AG04450 (cell line): ENCODE measurements around the gene HOXA2. TPM values are rescaled to one million over a fixed set of nuclear protein-coding genes. Genes with fewer than 3 reads are reported as not detected.

Source experiments
- CTCF ChIA-PET: fragments of 300-600, 350-600 bp; formaldehyde crosslinking; extraction: SDS; loops from one replicate; lab custom pipeline; 2022; ENCODE audit warnings: antibody characterized with exemption, inconsistent platforms; lab: Charles Lee
- POLR2A ChIA-PET: fragments of 350-600 bp; formaldehyde crosslinking; extraction: SDS; loops from one replicate; lab custom pipeline; 2021; ENCODE audit warnings: antibody characterized with exemption, inconsistent platforms; lab: Yijun Ruan, JAX
- DNase-seq: peaks from one replicate; pipeline ENCODE4 v3.0.0-alpha.2; 2011; ENCODE audit warnings: low read depth, low spot score
- H3K27ac ChIP-seq: one replicate; pipeline ENCODE4 v1.5.1; 2012; ENCODE audit warnings: low read depth, low read length, control low read depth
- H3K27me3 ChIP-seq: one replicate; pipeline ENCODE4 v1.6.0; 2012; ENCODE audit warnings: low read length; ENCODE audit not compliant: control insufficient read depth, insufficient read depth
- H3K4me3 ChIP-seq: 2 replicates; pipeline ENCODE4 v1.5.1; 2011; ENCODE audit warnings: mild to moderate bottlenecking, low read depth, low read length, control low read depth
- H3K9me3 ChIP-seq: 2 replicates; pipeline ENCODE4 v1.5.1; 2012; ENCODE audit warnings: low read length; ENCODE audit not compliant: control insufficient read depth, insufficient read depth
- polyA plus RNA-seq: library from polyadenylated mRNA; depleted of rRNA; stranded (reverse); fragments of >200 nt; gene quantifications from 2 replicates; pipeline ENCODE4 v1.2.3, GENCODE V29; 2011
- TF ChIP-seq, protein P1 (sequence below): IDR thresholded peaks from 2 replicates; pipeline ENCODE4 v1.5.1; 2011; ENCODE audit warnings: low read depth, low read length, control low read depth, inconsistent platforms

Gene HOXA2
- polyA plus RNA-seq, 1 experiment: 4.1 TPM

- Histone ChIP-seq H3K9me3 (no peaks in the 10 kb centered on the region), H3K27me3 (no peaks in the 10 kb centered on the region), H3K4me3 (peak overlapping the region; percentile 11; the same call in 1 of the 2 replicates), H3K27ac (peak overlapping the region; percentile 89)
- DNase-seq: no peak
- TF ChIP-seq, protein P1, sequence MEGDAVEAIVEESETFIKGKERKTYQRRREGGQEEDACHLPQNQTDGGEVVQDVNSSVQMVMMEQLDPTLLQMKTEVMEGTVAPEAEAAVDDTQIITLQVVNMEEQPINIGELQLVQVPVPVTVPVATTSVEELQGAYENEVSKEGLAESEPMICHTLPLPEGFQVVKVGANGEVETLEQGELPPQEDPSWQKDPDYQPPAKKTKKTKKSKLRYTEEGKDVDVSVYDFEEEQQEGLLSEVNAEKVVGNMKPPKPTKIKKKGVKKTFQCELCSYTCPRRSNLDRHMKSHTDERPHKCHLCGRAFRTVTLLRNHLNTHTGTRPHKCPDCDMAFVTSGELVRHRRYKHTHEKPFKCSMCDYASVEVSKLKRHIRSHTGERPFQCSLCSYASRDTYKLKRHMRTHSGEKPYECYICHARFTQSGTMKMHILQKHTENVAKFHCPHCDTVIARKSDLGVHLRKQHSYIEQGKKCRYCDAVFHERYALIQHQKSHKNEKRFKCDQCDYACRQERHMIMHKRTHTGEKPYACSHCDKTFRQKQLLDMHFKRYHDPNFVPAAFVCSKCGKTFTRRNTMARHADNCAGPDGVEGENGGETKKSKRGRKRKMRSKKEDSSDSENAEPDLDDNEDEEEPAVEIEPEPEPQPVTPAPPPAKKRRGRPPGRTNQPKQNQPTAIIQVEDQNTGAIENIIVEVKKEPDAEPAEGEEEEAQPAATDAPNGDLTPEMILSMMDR: no peak
- CTCF ChIA-PET: interaction anchor here (0.5 to 2.6 kb wide), 10 partner anchors 13 to 1367 kb away, joined by 3 to 26 read pairs (median 5); partner anchors contain the start of genes HOXA4 and HOXA5
- POLR2A ChIA-PET: interaction anchor here (0.6 to 3.3 kb wide), 11 partner anchors 8 to 1249 kb away, joined by 3 to 21 read pairs (median 7); partner anchors contain the start of gene HOXA5
Observed at GRCh38 chr7:27105301-27106031, 3.0 kb upstream of the HOXA2 start.

DNA sequence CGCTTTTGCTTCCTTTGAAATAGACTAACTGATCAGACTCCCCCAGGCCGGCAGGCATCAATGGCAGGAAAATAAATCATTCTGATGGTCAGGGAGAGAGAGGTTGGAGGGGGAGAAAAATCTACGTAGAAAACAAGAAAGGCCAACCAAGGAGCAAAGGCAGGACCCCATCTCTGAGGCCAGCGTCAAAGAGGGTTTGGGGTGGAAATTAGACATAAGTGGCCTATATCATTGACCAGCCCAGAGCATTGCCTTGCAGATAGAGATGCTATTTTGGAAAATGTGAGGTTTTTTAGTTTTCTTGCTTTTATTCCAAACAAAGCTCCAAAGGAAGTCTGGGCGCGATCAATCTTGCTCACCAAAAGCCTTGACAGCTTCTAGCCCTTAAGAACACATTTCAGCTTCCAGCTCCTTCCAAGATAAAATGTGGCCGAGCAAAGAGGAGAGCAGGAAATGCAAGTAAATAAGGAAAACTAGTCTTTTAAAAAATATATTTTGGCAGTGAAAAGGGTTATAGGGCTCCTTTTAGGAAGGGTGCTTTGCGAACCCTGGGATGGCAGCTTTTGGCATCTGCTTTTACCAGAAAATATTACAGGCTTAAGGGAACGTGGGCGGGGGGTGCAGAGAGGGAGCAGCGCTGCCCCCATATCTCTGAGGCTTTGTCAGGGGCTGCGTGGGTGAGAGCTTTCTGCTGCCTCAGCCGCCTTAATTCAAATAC lies 2.0 kb upstream of the HOXA2 start:
- H3K9me3 ChIP-seq: no peaks in the 10 kb centered on the region
- DNase-seq: no peak
- POLR2A ChIA-PET: interaction anchor here (0.6 to 3.3 kb wide), 9 partner anchors 7 to 1248 kb away, joined by 3 to 21 read pairs (median 9); partner anchors contain the start of gene HOXA5
- H3K27me3 ChIP-seq: no peaks in the 10 kb centered on the region
- H3K4me3 ChIP-seq: peak overlapping the region; percentile 20
- CTCF ChIA-PET: interaction anchor here (0.5 to 2.6 kb wide), 10 partner anchors 14 to 1366 kb away, joined by 3 to 26 read pairs (median 4); partner anchors contain the start of genes HOXA4 and HOXA5
- peak overlapping the region; percentile 89 for H3K27ac ChIP-seq
- TF ChIP-seq, protein P1: no peak

GRCh38 chr7:27103489-27104226 lies 1.2 kb upstream of the HOXA2 start:
- no peak for DNase-seq
- H3K27me3 ChIP-seq: no peaks in the 10 kb centered on the region
- ChIA-PET POLR2A (interaction anchor here (0.7 to 3.3 kb wide), 2 partner anchors 16 to 41 kb away, joined by 3 to 21 read pairs; partner anchors contain the start of gene HOXA5), CTCF (interaction anchor here (0.6 to 2.6 kb wide), 2 partner anchors 249 to 250 kb away, joined by 3 to 26 read pairs; no protein-coding TSS in a partner anchor)
- TF ChIP-seq, protein P1: no peak
- peak overlapping the region; percentile 70 for H3K4me3 ChIP-seq
- no peaks in the 10 kb centered on the region for H3K9me3 ChIP-seq
- peak overlapping the region; percentile 89 for H3K27ac ChIP-seq

- peak overlapping the region; percentile 93 for H3K27ac ChIP-seq
- CTCF ChIA-PET: interaction anchor here (3.9 kb wide), 1 partner anchor 42 kb away, joined by 23 read pairs; the partner anchor contains the start of gene HOXA5
Observed at GRCh38 chr7:27101957-27102580, 414 bp downstream of the HOXA2 start.

More at GRCh38 chr7:27101957-27102580, 414 bp downstream of the HOXA2 start:
- Histone ChIP-seq H3K4me3 (peak overlapping the region; percentile 70), H3K27me3 (no peaks in the 10 kb centered on the region), H3K9me3 (peaks cover 4% of the 10 kb centered on the region; the same call in 1 of the 2 replicates)
- DNase-seq: no peak
- TF ChIP-seq, protein P1: no peak
- POLR2A ChIA-PET: interaction anchor here (1.0 to 1.4 kb wide), 3 partner anchors 9 to 13 kb away, joined by 3 to 13 read pairs (median 5); no protein-coding TSS in a partner anchor
